Endothelial cell (in vitro differentiated cells): Measurements from ENCODE around the gene TFR2. TPM values are rescaled to one million over a fixed set of nuclear protein-coding genes. Genes with fewer than 3 reads are reported as not detected.

Source experiments
- DNase-seq: peaks from one replicate; pipeline ENCODE4 v3.0.0; 2021; ENCODE audit warnings: low spot score
- H3K27ac Mint-ChIP-seq: one replicate; pipeline ENCODE4 v1.8.0; 2021; ENCODE audit warnings: mixed read lengths, inconsistent platforms; ENCODE audit not compliant: unreplicated experiment
- H3K27me3 Mint-ChIP-seq: one replicate; pipeline ENCODE4 v1.8.0; 2021; ENCODE audit warnings: mild to moderate bottlenecking, moderate library complexity, mixed read lengths, inconsistent platforms; ENCODE audit not compliant: unreplicated experiment
- H3K36me3 Mint-ChIP-seq: one replicate; pipeline ENCODE4 v1.8.0; 2021; ENCODE audit warnings: mild to moderate bottlenecking, low read depth, mixed read lengths, inconsistent platforms; ENCODE audit not compliant: unreplicated experiment
- H3K4me1 Mint-ChIP-seq: one replicate; pipeline ENCODE4 v1.8.0; 2021; ENCODE audit warnings: mild to moderate bottlenecking, mixed read lengths, inconsistent platforms; ENCODE audit not compliant: unreplicated experiment
- H3K4me3 Mint-ChIP-seq: one replicate; pipeline ENCODE4 v1.8.0; 2021; ENCODE audit warnings: mild to moderate bottlenecking, mixed read lengths, inconsistent platforms; ENCODE audit not compliant: unreplicated experiment
- H3K9me3 Mint-ChIP-seq: one replicate; pipeline ENCODE4 v1.8.0; 2021; ENCODE audit warnings: mixed read lengths, inconsistent platforms; ENCODE audit not compliant: unreplicated experiment
- total RNA-seq: library from RNA; stranded (reverse); fragmentation: NEBNext Ultra II Directional; extraction: Animal tissue kit (Norgen Biotek cat#: 25700); gene quantifications from one replicate; pipeline ENCODE4 v1.2.1, GENCODE V29; 2021; ENCODE audit not compliant: unreplicated experiment
- TF ChIP-seq, protein P1 (sequence below): fragments of 200-600 bp; sonication (generic); IDR thresholded peaks from one replicate; pipeline ENCODE4 v1.5.0; 2021; ENCODE audit warnings: antibody characterized with exemption; ENCODE audit not compliant: unreplicated experiment

Gene TFR2
- total RNA-seq, 1 donor from 2014 or later = 1.0 TPM

GRCh38 chr7:100571829-100572116 lies 69.6 kb downstream of the TFR2 start:
- Mint-ChIP-seq H3K9me3 (no peaks in the 10 kb centered on the region), H3K27me3 (peaks cover 30% of the 10 kb centered on the region), H3K4me1 (peaks cover 15% of the 10 kb centered on the region), H3K4me3 (peak overlapping the region; percentile 56), H3K27ac (no peak overlapping the region), H3K36me3 (peaks cover 9% of the 10 kb centered on the region)
- no peak for DNase-seq
- TF ChIP-seq, protein P1, sequence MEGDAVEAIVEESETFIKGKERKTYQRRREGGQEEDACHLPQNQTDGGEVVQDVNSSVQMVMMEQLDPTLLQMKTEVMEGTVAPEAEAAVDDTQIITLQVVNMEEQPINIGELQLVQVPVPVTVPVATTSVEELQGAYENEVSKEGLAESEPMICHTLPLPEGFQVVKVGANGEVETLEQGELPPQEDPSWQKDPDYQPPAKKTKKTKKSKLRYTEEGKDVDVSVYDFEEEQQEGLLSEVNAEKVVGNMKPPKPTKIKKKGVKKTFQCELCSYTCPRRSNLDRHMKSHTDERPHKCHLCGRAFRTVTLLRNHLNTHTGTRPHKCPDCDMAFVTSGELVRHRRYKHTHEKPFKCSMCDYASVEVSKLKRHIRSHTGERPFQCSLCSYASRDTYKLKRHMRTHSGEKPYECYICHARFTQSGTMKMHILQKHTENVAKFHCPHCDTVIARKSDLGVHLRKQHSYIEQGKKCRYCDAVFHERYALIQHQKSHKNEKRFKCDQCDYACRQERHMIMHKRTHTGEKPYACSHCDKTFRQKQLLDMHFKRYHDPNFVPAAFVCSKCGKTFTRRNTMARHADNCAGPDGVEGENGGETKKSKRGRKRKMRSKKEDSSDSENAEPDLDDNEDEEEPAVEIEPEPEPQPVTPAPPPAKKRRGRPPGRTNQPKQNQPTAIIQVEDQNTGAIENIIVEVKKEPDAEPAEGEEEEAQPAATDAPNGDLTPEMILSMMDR = no peak

DNA sequence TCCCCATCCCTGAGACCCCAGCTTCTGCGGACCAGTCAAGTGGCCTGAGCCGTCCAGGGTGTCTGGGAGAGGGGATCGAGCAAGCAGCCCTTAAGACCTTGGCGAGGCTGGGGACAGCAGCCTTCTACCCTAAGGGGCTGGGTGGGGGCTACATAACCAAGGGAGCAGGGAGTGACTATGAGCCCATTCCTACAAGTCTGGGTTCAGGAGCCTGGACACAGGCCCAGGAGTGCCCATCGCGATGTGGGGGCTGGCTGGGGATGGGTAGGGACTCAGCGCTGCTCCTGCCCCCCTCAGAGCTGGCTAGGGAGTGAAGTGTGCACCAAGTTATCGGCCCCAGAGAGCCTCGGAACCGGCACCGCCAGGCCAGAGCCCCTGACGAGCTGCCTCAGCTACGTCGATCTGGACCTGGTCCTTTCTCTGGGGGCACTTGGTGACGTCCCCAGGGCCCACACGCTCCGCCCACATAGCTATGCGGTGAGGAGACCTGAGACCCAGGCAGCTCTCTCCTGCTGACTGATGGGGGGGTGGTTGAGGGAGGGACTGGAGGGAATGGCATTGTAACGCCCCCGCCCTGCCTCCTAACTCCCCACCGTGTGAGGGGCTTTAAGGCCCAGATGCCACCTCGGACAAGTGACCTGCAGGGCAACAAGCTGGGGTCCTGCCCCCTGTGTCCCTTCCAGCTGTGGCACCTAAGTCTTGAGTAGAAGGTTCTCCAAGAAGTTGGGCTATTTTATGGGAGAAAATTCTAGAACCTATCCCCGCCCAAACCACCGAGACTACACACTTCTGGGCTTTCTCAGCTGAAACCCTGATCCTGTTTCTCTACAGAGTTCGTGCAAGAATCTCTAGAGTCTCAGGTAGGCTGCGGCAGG lies 70.2 kb downstream of the TFR2 start:
- DNase-seq = no peak
- peak overlapping the region; percentile 56 for H3K4me3 Mint-ChIP-seq
- peaks cover 9% of the 10 kb centered on the region for H3K36me3 Mint-ChIP-seq
- no peak overlapping the region for H3K27ac Mint-ChIP-seq
- H3K9me3 Mint-ChIP-seq = no peaks in the 10 kb centered on the region
- H3K4me1 Mint-ChIP-seq = peaks cover 15% of the 10 kb centered on the region
- H3K27me3 Mint-ChIP-seq = peaks cover 26% of the 10 kb centered on the region
- TF ChIP-seq, protein P1 = no peak

Other genes with a start within 250 kb of the TFR2 start
- gene ZCWPW1, start 212.8 kb downstream of the TFR2 start, total RNA-seq = 2.2 TPM
- gene MEPCE, start 211.7 kb downstream of the TFR2 start, total RNA-seq = 30.5 TPM
- gene PPP1R35, start 205.1 kb downstream of the TFR2 start, total RNA-seq = 27.3 TPM
- 4.3 TPM for gene SPACDR, start 177.3 kb downstream of the TFR2 start, total RNA-seq
- 94.3 TPM for gene TSC22D4, start 162.3 kb downstream of the TFR2 start, total RNA-seq
- 2.2 TPM for gene NYAP1, start 157.6 kb downstream of the TFR2 start, total RNA-seq
- 48.6 TPM for gene AGFG2, start 102.3 kb downstream of the TFR2 start, total RNA-seq
- 2.6 TPM for gene SAP25, start 67.7 kb downstream of the TFR2 start, total RNA-seq
- gene LRCH4, start 55.4 kb downstream of the TFR2 start, total RNA-seq = 89.7 TPM
- 1.3 TPM for gene FBXO24, start 55.2 kb downstream of the TFR2 start, total RNA-seq
- gene PCOLCE, start 39.2 kb downstream of the TFR2 start, total RNA-seq = 4.4 TPM
- 31.7 TPM for gene MOSPD3, start 29.0 kb downstream of the TFR2 start, total RNA-seq
- not detected for gene ACTL6B, start 14.9 kb upstream of the TFR2 start, total RNA-seq
- gene GNB2, start 32.2 kb upstream of the TFR2 start, total RNA-seq = 336 TPM
- 70.6 TPM for gene GIGYF1, start 52.7 kb upstream of the TFR2 start, total RNA-seq
- 30.6 TPM for gene POP7, start 64.6 kb upstream of the TFR2 start, total RNA-seq
- 0.33 TPM for gene EPO, start 78.9 kb upstream of the TFR2 start, total RNA-seq
- 0.05 TPM for gene ZAN, start 92.0 kb upstream of the TFR2 start, total RNA-seq
- gene EPHB4, start 186.0 kb upstream of the TFR2 start, total RNA-seq = 288 TPM
- gene SLC12A9, start 211.2 kb upstream of the TFR2 start, total RNA-seq = 60.5 TPM
- gene TRIP6, start 225.8 kb upstream of the TFR2 start, total RNA-seq = 93.8 TPM
- 173 TPM for gene SRRT, start 233.6 kb upstream of the TFR2 start, total RNA-seq
- 2.4 TPM for gene UFSP1, start 248.2 kb upstream of the TFR2 start, total RNA-seq